Mesenchymal stem cell (in vitro differentiated cells and primary cell): ENCODE measurements around the gene MSI2.

Experiments used
- DNase-seq: peaks from one replicate; pipeline ENCODE4 v3.0.0-alpha.2; 2013
- H2AFZ ChIP-seq: one replicate; pipeline ENCODE4 v1.6.1; 2013; ENCODE audit warnings: low read depth, mild to moderate bottlenecking, control low read depth, inconsistent platforms, low read length, moderate library complexity
- H2AK5ac ChIP-seq: 2 replicates; pipeline ENCODE4 v1.6.1; 2013; ENCODE audit warnings: low read length, moderate library complexity, mild to moderate bottlenecking, inconsistent platforms; ENCODE audit not compliant: severe bottlenecking
- H2BK120ac ChIP-seq: one replicate; pipeline ENCODE4 v1.6.1; 2013; ENCODE audit warnings: low read depth, mild to moderate bottlenecking, inconsistent platforms, low read length, moderate library complexity
- H2BK12ac ChIP-seq, 2 experiments: one replicate each; pipeline ENCODE4 v1.6.1; 2013; ENCODE audit warnings: inconsistent platforms in 2 of 2, low read length in 2 of 2, mild to moderate bottlenecking in 2 of 2, moderate library complexity in 2 of 2, control low read depth in 1 of 2
- H2BK15ac ChIP-seq: one replicate; pipeline ENCODE4 v1.6.1; 2013; ENCODE audit warnings: mild to moderate bottlenecking, low read depth, inconsistent platforms; ENCODE audit not compliant: poor library complexity, severe bottlenecking
- H2BK5ac ChIP-seq: 2 replicates; pipeline ENCODE4 v1.6.1; 2013; ENCODE audit warnings: low read depth, mild to moderate bottlenecking, low read length, control low read depth, inconsistent platforms; ENCODE audit not compliant: poor library complexity, severe bottlenecking
- H3K14ac ChIP-seq, 2 experiments: one replicate each; pipeline ENCODE4 v1.6.1; 2013; ENCODE audit warnings: inconsistent platforms in 2 of 2, low read length in 2 of 2, control low read depth in 1 of 2, mild to moderate bottlenecking in 1 of 2, moderate library complexity in 1 of 2
- H3K18ac ChIP-seq, 2 experiments: one replicate each; pipeline ENCODE4 v1.6.1; 2013; ENCODE audit warnings: inconsistent platforms in 2 of 2, low read length in 2 of 2, control low read depth in 1 of 2, low read depth in 1 of 2, mild to moderate bottlenecking in 1 of 2
- H3K23ac ChIP-seq, 2 experiments: one replicate each; pipeline ENCODE4 v1.6.1; 2013; ENCODE audit warnings: inconsistent platforms in 2 of 2, low read length in 2 of 2, mild to moderate bottlenecking in 2 of 2, moderate library complexity in 2 of 2, control low read depth in 1 of 2
- H3K27ac ChIP-seq: 2 replicates; pipeline ENCODE4 v1.5.1; 2013; ENCODE audit warnings: mild to moderate bottlenecking, moderate library complexity, low read length, control low read depth, inconsistent platforms; ENCODE audit not compliant: poor library complexity, severe bottlenecking
- H3K27me3 ChIP-seq, 2 experiments: 2 replicates each; pipeline versions ENCODE4 v1.6.1 to v1.7.0; 2013; ENCODE audit warnings: low read length in 2 of 2, mild to moderate bottlenecking in 2 of 2, moderate library complexity in 2 of 2, control low read depth in 1 of 2, inconsistent platforms in 1 of 2; ENCODE audit not compliant: control insufficient read depth in 1 of 2, insufficient read depth in 1 of 2
- H3K36me3 ChIP-seq, 2 experiments: 2 replicates each; pipeline versions ENCODE4 v1.6.1 to v1.7.0; 2013; ENCODE audit warnings: low read length in 2 of 2, control low read depth in 1 of 2, inconsistent platforms in 1 of 2, low read depth in 1 of 2, mild to moderate bottlenecking in 1 of 2; ENCODE audit not compliant: insufficient read depth in 2 of 2, control insufficient read depth in 1 of 2
- H3K4ac ChIP-seq, 2 experiments: one replicate each; pipeline ENCODE4 v1.6.1; 2013; ENCODE audit warnings: inconsistent platforms in 2 of 2, low read length in 2 of 2, mild to moderate bottlenecking in 2 of 2, moderate library complexity in 2 of 2, control low read depth in 1 of 2, low read depth in 1 of 2
- H3K4me1 ChIP-seq: 2 replicates; pipeline ENCODE4 v1.6.1; 2013; ENCODE audit warnings: low read depth, low read length, control low read depth; ENCODE audit not compliant: control insufficient read depth, insufficient read depth
- H3K4me2 ChIP-seq: 2 replicates; pipeline ENCODE4 v1.6.1; 2013; ENCODE audit warnings: low read length, mild to moderate bottlenecking, inconsistent platforms; ENCODE audit not compliant: poor library complexity, severe bottlenecking
- H3K4me3 ChIP-seq, 2 experiments: 2 replicates each; pipeline versions ENCODE4 v1.5.1 to v1.7.0; 2013; ENCODE audit warnings: low read length in 2 of 2, mild to moderate bottlenecking in 2 of 2, control low read depth in 1 of 2, low read depth in 1 of 2; ENCODE audit not compliant: insufficient read depth in 1 of 2
- H3K79me1 ChIP-seq: replicated peaks from 2 replicates; pipeline ENCODE4 v1.6.1; 2013; ENCODE audit warnings: mild to moderate bottlenecking, control low read depth, low read length, inconsistent platforms; ENCODE audit not compliant: poor library complexity, severe bottlenecking
- H3K9ac ChIP-seq: 2 replicates; pipeline ENCODE4 v1.7.0; 2013; ENCODE audit warnings: mild to moderate bottlenecking, low read length, moderate library complexity
- H3K9me3 ChIP-seq: 2 replicates; pipeline ENCODE4 v1.7.0; 2013; ENCODE audit warnings: mild to moderate bottlenecking, low read length; ENCODE audit not compliant: control insufficient read depth
- H4K8ac ChIP-seq: one replicate; pipeline ENCODE4 v1.6.1; 2013; ENCODE audit warnings: inconsistent platforms, mild to moderate bottlenecking, low read length, moderate library complexity
- H4K91ac ChIP-seq: one replicate; pipeline ENCODE4 v1.6.1; 2013; ENCODE audit warnings: mild to moderate bottlenecking, low read length, inconsistent platforms
- WGBS: methylation state at CpG from one replicate; pipeline ENCODE4 v1.1.7; 2013; ENCODE audit warnings: mixed read lengths; 5-methylcytosine and 5-hydroxymethylcytosine counted together

MSI2 gene

GRCh38 chr17:57544834-57545463, 288.6 kb downstream of the MSI2 start:
- Histone ChIP-seq H4K91ac (no peak overlapping the region), H2BK5ac (no peak overlapping the region), H3K18ac (no peak overlapping the region), H3K79me1 (peaks cover 20% of the 10 kb centered on the region), H3K14ac (no peak overlapping the region), H2AFZ (no peak overlapping the region), H4K8ac (peak overlapping the region; percentile 37), H3K4me2 (no peak overlapping the region), H3K4me3 (no peak overlapping the region), H3K9ac (no peak overlapping the region), H2BK120ac (peak overlapping the region; percentile 49), H3K23ac (no peak overlapping the region), H2BK12ac (peak overlapping the region in 1 of 2 experiments; percentile 6), H2AK5ac (no peak overlapping the region), H2BK15ac (no peak overlapping the region), H3K4me1 (peaks cover 10% of the 10 kb centered on the region), H3K4ac (no peak overlapping the region), H3K27ac (no peak overlapping the region), H3K36me3 (peaks cover 0 to 5% of the 10 kb centered on the region in 2 experiments), H3K9me3 (no peaks in the 10 kb centered on the region), H3K27me3 (peaks cover 0 to 26% of the 10 kb centered on the region in 2 experiments)
- 81% methylated on average over 6 of the region's 7 CpGs for WGBS
- DNase-seq = no peak

- Histone ChIP-seq H2AK5ac (no peak overlapping the region), H4K91ac (no peak overlapping the region), H3K27me3 (peaks cover 0 to 25% of the 10 kb centered on the region in 2 experiments), H3K14ac (no peak overlapping the region), H3K27ac (no peak overlapping the region), H3K4me1 (peaks cover 10% of the 10 kb centered on the region), H3K4ac (no peak overlapping the region), H3K79me1 (peaks cover 20% of the 10 kb centered on the region), H3K4me2 (no peak overlapping the region), H2BK12ac (peak overlapping the region in 1 of 2 experiments; percentile 84), H3K36me3 (peaks cover 0 to 5% of the 10 kb centered on the region in 2 experiments), H2BK120ac (no peak overlapping the region), H4K8ac (no peak overlapping the region), H2BK15ac (no peak overlapping the region), H3K23ac (no peak overlapping the region), H3K4me3 (no peak overlapping the region), H3K9me3 (no peaks in the 10 kb centered on the region), H3K9ac (no peak overlapping the region), H3K18ac (peak overlapping the region in 1 of 2 experiments; percentile 68), H2BK5ac (no peak overlapping the region), H2AFZ (no peak overlapping the region)
- no peak for DNase-seq
- 55% methylated on average over 19 of the region's 19 CpGs for WGBS
Observed at GRCh38 chr17:57545731-57546342, 289.5 kb downstream of the MSI2 start.

- no peak overlapping the region for H2AFZ ChIP-seq
- no peak overlapping the region for H2BK5ac ChIP-seq
- H2BK120ac ChIP-seq = peak overlapping the region; percentile 52
- H3K23ac ChIP-seq = no peak overlapping the region
- no peak overlapping the region for H3K4me3 ChIP-seq
- WGBS = 12% methylated on average over 10 of the region's 19 CpGs
- H2BK15ac ChIP-seq = peak overlapping the region; percentile 84
- no peak overlapping the region for H3K4ac ChIP-seq
- peak overlapping the region in 1 of 2 experiments; percentile 1 for H3K18ac ChIP-seq
- no peak overlapping the region for H3K4me2 ChIP-seq
- H2BK12ac ChIP-seq = peak overlapping the region; percentile 61 to 81
- H3K9me3 ChIP-seq = no peaks in the 10 kb centered on the region
- H3K9ac ChIP-seq = no peak overlapping the region
- peaks cover 0 to 5% of the 10 kb centered on the region in 2 experiments for H3K36me3 ChIP-seq
- peak; percentile 90 for DNase-seq
- H4K8ac ChIP-seq = no peak overlapping the region
- H3K79me1 ChIP-seq = peaks cover 22% of the 10 kb centered on the region
- no peak overlapping the region for H3K27ac ChIP-seq
- peak overlapping the region; percentile 12 for H4K91ac ChIP-seq
- peak overlapping the region in 1 of 2 experiments; percentile 30 for H3K14ac ChIP-seq
- no peak overlapping the region for H2AK5ac ChIP-seq
- peaks cover 8% of the 10 kb centered on the region for H3K4me1 ChIP-seq
- H3K27me3 ChIP-seq = peaks cover 0 to 50% of the 10 kb centered on the region in 2 experiments
Observed at GRCh38 chr17:57548421-57549410, 292.4 kb downstream of the MSI2 start.
